ENCODE results near the gene C13orf46. TPM values are rescaled to one million over a fixed set of nuclear protein-coding genes. Genes with fewer than 3 reads are reported as not detected.

The C13orf46 gene
- total and polyA plus RNA-seq, 2 donors (not counting 1 experiment from before 2014, with no cell fraction given): 0.50 to 0.56 TPM

DNA sequence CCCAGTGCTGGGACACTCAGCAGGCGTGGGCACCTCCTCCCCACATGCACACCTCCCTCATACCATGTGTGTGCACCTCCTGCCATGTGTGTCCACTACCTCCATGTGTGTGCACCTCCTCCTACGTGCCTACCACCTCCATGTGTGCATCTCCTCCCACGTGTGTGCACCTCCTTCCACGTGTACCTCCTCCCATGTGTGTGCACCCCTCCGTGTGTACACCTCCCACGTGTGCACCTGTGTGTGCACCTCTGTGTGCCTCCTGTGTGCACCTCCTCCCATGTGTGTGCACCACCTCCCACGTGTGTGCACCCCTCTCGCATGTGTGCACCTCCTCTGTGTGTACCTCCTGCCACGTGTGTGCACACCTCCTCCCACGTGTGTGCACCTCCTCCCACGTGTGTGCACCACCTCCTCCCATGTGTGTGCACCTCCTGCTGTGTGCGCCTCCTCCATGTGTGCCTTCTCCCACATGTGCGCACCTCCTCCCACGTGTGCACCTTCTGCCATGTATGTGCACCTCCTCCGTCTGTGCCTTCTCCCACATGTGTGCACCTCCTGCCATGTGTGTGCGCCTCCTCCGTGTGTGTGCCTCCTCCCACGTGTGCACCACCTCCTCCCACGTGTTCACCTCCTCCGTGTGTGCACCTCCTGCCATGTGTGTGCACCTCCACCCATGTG, 6.1 kb upstream of the C13orf46 start:
- Histone ChIP-seq H3K9me3 (ENCODE audit: control insufficient read depth, insufficient read depth, low read depth, low read length) (no peaks in the 10 kb centered on the region), H3K4me3 (replicated peaks in 1 of 4; ENCODE audit: control extremely low read depth in 1 of 4, insufficient read depth in 1 of 4, low read depth in 3 of 4, low read length in 4 of 4) (no peak overlapping the region), H4K20me1 (ENCODE audit: control insufficient read depth, extremely low read depth, insufficient read depth, low read length) (no peaks in the 10 kb centered on the region), H3K9ac (ENCODE audit: insufficient read depth, low read length) (no peak overlapping the region), H3K79me2 (ENCODE audit: control insufficient read depth, insufficient read depth, low read length) (peaks cover 2% of the 10 kb centered on the region), H3K27me3 (ENCODE audit: control insufficient read depth, insufficient read depth, low read length) (no peaks in the 10 kb centered on the region), H3K36me3 (ENCODE audit: control insufficient read depth, insufficient read depth, low read length) (peaks cover 44% of the 10 kb centered on the region), H3K4me1 (ENCODE audit: control insufficient read depth, extremely low read depth, insufficient read depth, low read length) (peaks cover 11% of the 10 kb centered on the region), H2AFZ (ENCODE audit: low read length) (no peak overlapping the region), H3K4me2 (ENCODE audit: extremely low read depth, insufficient read depth, low read length) (no peak overlapping the region), H3K27ac (ENCODE audit: insufficient read depth, low read length) (no peak overlapping the region)
- TF ChIP-seq, protein P1, sequence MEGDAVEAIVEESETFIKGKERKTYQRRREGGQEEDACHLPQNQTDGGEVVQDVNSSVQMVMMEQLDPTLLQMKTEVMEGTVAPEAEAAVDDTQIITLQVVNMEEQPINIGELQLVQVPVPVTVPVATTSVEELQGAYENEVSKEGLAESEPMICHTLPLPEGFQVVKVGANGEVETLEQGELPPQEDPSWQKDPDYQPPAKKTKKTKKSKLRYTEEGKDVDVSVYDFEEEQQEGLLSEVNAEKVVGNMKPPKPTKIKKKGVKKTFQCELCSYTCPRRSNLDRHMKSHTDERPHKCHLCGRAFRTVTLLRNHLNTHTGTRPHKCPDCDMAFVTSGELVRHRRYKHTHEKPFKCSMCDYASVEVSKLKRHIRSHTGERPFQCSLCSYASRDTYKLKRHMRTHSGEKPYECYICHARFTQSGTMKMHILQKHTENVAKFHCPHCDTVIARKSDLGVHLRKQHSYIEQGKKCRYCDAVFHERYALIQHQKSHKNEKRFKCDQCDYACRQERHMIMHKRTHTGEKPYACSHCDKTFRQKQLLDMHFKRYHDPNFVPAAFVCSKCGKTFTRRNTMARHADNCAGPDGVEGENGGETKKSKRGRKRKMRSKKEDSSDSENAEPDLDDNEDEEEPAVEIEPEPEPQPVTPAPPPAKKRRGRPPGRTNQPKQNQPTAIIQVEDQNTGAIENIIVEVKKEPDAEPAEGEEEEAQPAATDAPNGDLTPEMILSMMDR (conservative IDR thresholded peaks at IDR 0.05 in 1 of 2, IDR thresholded peaks at IDR 0.05 in 1 of 2; ENCODE audit: low read depth in 1 of 2, low read length in 2 of 2): no peak
- TF ChIP-seq EZH2 (IDR thresholded peaks at IDR 0.05; ENCODE audit: low read length, missing control alignments): no peak
- DNase-seq (ENCODE audit: low read depth in 2 of 2): no peak

DNA sequence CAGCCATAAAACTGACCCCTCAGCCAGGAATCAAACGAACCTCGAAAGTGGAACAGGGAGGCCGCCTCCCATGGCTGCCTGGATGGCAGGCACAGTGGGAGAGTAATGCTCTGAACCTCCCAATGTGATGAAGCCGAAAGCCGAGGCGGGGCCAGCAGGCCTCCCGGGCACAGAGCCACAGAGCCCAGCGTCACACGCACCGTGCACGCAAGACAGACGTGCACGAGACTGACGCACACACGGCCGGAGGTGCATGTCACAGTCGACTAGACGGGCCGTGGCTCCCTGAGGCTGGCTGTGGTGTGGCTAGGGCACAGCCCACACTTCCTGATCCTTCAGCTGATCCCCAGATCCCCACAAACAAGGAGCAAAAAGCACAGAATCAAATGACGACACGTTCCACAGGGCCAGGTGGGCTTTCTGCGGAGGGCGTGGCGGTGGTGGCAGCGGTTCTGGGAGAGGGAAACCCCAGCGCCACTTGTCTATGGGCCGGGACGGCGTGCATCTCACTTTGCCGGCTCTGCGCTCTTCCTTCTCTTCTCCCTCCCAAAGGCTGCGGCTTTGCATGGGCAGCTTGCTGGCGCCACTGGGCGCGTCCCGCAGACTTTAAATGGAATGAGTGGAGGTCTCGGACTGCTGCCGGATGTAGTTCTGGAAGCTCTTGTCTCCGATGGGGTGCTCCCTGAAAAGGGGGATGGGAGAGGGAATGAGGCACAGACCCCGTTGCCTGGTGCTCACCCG, 5.0 kb upstream of the C13orf46 start:
- H3K4me1 ChIP-seq (ENCODE audit: control insufficient read depth, extremely low read depth, insufficient read depth, low read length): peaks cover 11% of the 10 kb centered on the region
- TF ChIP-seq, protein P1 (conservative IDR thresholded peaks at IDR 0.05 in 1 of 2, IDR thresholded peaks at IDR 0.05 in 1 of 2; ENCODE audit: low read depth in 1 of 2, low read length in 2 of 2): no peak
- no peak for TF ChIP-seq EZH2 (IDR thresholded peaks at IDR 0.05; ENCODE audit: low read length, missing control alignments)
- peaks cover 50% of the 10 kb centered on the region for H3K36me3 ChIP-seq (ENCODE audit: control insufficient read depth, insufficient read depth, low read length)
- no peak overlapping the region for H3K27ac ChIP-seq (ENCODE audit: insufficient read depth, low read length)
- no peak overlapping the region for H3K4me2 ChIP-seq (ENCODE audit: extremely low read depth, insufficient read depth, low read length)
- no peaks in the 10 kb centered on the region for H3K9me3 ChIP-seq (ENCODE audit: control insufficient read depth, insufficient read depth, low read depth, low read length)
- no peaks in the 10 kb centered on the region for H4K20me1 ChIP-seq (ENCODE audit: control insufficient read depth, extremely low read depth, insufficient read depth, low read length)
- DNase-seq (ENCODE audit: low read depth in 2 of 2): no peak
- H3K79me2 ChIP-seq (ENCODE audit: control insufficient read depth, insufficient read depth, low read length): peaks cover 2% of the 10 kb centered on the region
- H3K27me3 ChIP-seq (ENCODE audit: control insufficient read depth, insufficient read depth, low read length): no peaks in the 10 kb centered on the region
- H3K9ac ChIP-seq (ENCODE audit: insufficient read depth, low read length): no peak overlapping the region
- no peak overlapping the region for H3K4me3 ChIP-seq (replicated peaks in 1 of 4; ENCODE audit: control extremely low read depth in 1 of 4, insufficient read depth in 1 of 4, low read depth in 3 of 4, low read length in 4 of 4)
- H2AFZ ChIP-seq (ENCODE audit: low read length): no peak overlapping the region

DNA sequence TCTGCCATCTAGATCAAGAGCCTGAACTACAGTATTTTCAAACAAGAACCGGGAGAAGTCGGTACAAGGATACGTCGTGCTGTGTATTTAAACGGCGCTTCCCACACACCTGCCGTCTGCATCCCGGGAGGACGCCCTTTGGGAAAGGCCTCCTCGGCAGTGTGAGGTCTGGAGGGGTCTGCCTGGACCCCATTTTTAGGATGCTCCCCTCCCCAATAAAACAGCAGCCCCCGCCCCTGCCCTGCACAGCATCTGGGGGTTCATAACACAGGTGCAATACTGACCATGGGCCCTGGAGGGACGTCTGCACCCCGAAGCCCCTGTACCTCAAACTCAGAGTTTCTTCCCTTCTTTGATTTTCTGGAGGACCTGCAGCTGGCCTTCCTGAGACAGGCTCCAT, 4.1 kb upstream of the C13orf46 start:
- Histone ChIP-seq H3K9ac (ENCODE audit: insufficient read depth, low read length) (no peak overlapping the region), H3K36me3 (ENCODE audit: control insufficient read depth, insufficient read depth, low read length) (peaks cover 57% of the 10 kb centered on the region)
- TF ChIP-seq, protein P1 (conservative IDR thresholded peaks at IDR 0.05 in 1 of 2, IDR thresholded peaks at IDR 0.05 in 1 of 2; ENCODE audit: low read depth in 1 of 2, low read length in 2 of 2): no peak
- no peak for TF ChIP-seq EZH2 (IDR thresholded peaks at IDR 0.05; ENCODE audit: low read length, missing control alignments)

More for the DNA sequence above, 4.1 kb upstream of the C13orf46 start:
- Histone ChIP-seq H3K4me1 (ENCODE audit: control insufficient read depth, extremely low read depth, insufficient read depth, low read length) (peaks cover 11% of the 10 kb centered on the region), H4K20me1 (ENCODE audit: control insufficient read depth, extremely low read depth, insufficient read depth, low read length) (no peaks in the 10 kb centered on the region), H3K27ac (ENCODE audit: insufficient read depth, low read length) (no peak overlapping the region), H3K79me2 (ENCODE audit: control insufficient read depth, insufficient read depth, low read length) (peaks cover 2% of the 10 kb centered on the region), H3K4me2 (ENCODE audit: extremely low read depth, insufficient read depth, low read length) (no peak overlapping the region), H3K9me3 (ENCODE audit: control insufficient read depth, insufficient read depth, low read depth, low read length) (no peaks in the 10 kb centered on the region), H3K27me3 (ENCODE audit: control insufficient read depth, insufficient read depth, low read length) (no peaks in the 10 kb centered on the region), H3K4me3 (replicated peaks in 1 of 4; ENCODE audit: control extremely low read depth in 1 of 4, insufficient read depth in 1 of 4, low read depth in 3 of 4, low read length in 4 of 4) (no peak overlapping the region), H2AFZ (ENCODE audit: low read length) (no peak overlapping the region)
- no peak for DNase-seq (ENCODE audit: low read depth in 2 of 2)

Data from fibroblast of lung (primary cell).